HG03521 (cell line): Measurements from ENCODE around the gene TXNIP.

Experiments
- ATAC-seq: cut with Tn5 transposase; IDR thresholded peaks from one replicate; pipeline ENCODE4 v1.9.1; 2021; ENCODE audit warnings: mild to moderate bottlenecking, moderate library complexity; ENCODE audit not compliant: unreplicated experiment

TXNIP gene

GRCh38 chr1:145986551-145986950, 9.8 kb downstream of the TXNIP start:
- ATAC-seq = no peak

DNA sequence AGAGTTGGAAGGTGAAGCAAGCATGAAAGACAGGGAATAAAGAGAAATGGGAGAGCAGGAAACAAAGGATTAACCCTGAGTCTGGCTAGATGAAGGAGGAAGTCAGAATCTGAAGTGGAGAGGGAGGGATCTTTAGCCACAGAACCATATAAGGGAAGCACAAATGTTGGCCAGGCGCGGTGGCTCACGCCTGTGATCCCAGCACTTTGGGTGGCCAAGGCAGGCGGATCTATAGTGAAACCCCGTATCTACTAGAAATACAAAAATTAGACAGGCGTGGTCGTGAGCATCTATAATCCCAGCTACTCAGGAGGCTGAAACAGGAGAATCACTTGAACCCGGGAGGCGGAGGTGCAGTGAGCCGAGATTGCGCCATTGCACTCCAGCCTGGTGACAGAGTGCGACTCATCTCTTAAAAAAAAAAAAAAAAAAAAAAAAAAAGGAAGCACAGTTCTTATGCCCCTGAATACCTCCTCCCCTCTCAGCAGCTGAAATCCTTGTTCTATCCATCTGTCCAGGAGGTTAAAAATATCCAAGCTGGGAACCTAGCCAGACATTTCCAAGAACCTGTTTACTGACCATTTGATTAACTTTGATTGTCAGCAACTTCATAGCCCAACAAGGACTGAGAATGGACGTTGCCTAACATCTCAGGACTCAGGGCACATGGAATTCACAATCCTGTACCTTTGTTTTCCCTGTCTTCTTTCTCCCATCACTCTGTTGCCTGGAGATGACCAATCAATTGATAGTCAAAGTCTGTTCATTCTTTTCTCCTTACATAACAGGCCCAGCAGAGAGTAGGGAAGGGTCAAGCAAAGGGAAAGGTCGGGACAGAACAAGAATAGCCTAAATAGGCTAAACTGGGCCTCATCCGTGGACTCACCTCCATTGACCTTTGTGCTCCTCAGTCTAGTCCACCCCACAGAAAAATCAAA, 10.6 kb downstream of the TXNIP start:
- no peak for ATAC-seq

DNA sequence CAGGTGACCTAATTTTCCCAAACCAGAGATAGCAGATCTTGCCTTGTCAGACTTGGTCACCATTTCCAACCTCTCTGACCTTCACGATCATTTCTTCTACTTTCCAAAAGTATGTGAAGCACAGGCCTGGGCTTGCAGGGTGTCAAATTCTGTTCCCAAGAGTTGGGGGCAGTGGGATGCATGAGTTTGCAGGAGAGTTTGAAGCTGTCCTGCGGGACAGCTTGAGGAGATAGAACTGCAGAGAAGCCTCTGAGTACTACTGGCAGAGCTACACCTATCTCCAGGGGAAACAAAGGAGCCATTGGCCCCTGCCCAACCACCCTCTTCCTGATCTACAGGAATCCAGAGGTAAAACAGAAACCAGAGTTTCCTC, 11.3 kb downstream of the TXNIP start:
- ATAC-seq = no peak

GRCh38 chr1:145983960-145984830, 12.2 kb downstream of the TXNIP start:
- no peak for ATAC-seq

- no peak for ATAC-seq
Measured at GRCh38 chr1:145983206-145983675, 13.1 kb downstream of the TXNIP start.

DNA sequence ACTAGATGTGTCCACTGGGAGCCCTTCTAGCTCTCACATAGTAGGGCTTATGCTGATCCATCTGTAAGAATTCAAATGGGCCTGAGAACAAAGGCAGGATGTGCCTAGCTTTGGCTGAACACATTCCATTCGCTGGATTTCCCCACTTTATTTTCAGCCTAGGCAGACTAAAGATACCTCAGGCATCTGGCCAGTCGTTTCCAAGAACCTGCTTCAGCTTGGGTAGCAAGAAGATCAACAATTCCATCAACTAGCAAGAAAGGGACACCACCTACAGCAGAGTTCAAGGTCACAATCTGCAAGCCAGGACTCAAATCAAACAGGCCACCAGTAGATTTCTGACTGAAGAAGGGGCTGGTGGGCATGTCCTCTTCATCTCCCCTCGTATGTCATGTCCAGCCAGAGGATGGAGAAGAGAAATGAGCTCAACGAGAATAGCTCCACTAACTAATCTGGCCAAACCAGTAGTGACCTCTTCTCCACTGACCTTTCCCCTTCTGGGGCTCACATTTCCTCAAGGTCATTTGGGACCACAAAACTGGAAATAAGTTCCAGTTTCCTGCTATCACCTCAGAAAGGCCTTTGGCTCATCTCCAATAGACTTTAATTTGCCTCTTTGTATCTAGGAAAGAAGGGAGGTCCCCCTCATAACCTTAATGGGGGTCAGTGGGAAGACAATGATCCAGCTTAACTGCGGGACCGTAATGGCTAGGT, 14.2 kb downstream of the TXNIP start:
- ATAC-seq = no peak

GRCh38 chr1:145980457-145980994, 15.9 kb downstream of the TXNIP start:
- no peak for ATAC-seq

- peak; percentile 6 for ATAC-seq
Measured at GRCh38 chr1:145979746-145980456, 16.5 kb downstream of the TXNIP start.

DNA sequence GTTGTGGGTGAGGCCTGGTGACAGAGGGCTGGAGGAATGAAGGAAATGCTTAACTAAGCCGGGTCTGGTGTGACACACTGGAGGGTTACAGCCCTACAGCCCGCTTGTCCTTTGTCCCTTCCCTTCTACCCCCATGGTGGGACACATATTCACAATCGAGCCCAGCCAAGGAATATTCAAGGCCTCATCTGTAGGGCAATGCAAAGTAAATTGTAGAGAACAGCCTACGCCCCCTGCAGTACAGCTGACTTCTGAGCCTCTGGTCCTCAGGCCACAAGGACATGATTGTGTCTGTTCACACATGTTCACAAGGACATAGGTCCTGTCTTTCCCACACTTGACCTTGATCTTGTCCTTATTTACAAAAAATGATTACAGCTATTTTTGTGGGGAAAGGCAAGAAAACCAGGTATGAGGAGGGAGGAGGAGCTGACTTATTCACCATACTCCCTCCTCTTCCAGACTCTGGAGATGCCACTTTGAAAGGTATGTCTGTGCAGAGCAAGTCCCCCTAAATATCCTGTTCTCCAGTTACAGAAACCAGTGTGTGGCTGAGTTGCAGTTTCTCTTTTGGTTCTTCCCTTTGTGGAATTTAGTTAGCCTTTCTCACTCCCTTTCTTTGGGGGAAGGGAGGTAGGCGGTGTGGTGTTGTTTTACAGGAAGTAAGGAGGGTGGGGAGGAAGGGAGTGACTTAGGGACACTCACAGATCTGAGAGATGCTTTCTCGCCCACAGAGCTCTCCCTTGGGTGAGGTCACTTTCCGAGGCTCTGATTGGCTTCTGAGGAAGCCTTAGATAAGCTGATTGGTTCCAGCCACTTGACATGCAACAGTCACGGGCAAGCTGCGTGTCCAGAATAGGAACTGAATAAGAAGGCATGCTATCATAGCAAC, 17.3 kb downstream of the TXNIP start:
- peak; percentile 90 for ATAC-seq

DNA sequence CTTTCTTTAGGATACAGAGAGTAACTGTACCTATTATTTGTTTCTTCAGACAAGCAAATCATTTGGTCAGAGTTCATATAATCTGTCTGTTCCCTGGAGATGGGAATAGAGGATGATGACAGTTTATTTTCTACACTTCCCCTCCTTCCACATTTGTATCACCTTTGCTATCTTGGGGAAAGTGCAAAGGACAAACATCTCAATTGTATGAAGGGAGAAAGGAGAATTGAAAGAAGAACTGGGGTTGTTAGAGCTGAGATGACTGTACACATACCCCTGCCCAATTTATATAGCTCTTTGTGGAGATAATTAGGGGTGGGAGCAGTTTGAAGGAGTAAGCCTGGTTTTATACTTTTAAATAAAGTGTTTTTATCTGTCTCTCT, 17.9 kb downstream of the TXNIP start:
- ATAC-seq = no peak

- ATAC-seq = no peak
Measured at GRCh38 chr1:145977486-145978470, 18.6 kb downstream of the TXNIP start.

DNA sequence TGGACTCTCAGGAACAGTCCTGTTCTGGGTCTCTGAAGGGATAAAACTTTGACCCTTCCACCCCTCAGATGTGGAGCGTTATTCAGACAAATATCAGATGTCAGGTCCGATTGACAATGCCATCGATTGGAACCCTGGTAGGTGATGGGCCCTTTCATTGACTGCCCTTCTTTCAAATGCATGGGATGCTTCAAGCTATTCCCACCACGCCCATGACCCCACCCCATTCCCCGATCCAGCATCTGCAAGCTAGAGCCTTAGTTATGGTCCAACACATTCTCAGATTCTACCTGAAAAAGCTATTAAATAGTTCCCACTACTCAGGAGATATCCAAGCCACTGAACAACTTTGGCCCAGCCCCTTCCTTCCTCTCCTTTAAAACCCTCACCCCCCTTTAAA, 19.4 kb downstream of the TXNIP start:
- no peak for ATAC-seq

- no peak for ATAC-seq
Measured at GRCh38 chr1:145975216-145975615, 21.2 kb downstream of the TXNIP start.

GRCh38 chr1:145974721-145975120, 21.7 kb downstream of the TXNIP start:
- no peak for ATAC-seq

- ATAC-seq = no peak
Measured at GRCh38 chr1:145972580-145972979, 23.8 kb downstream of the TXNIP start.

DNA sequence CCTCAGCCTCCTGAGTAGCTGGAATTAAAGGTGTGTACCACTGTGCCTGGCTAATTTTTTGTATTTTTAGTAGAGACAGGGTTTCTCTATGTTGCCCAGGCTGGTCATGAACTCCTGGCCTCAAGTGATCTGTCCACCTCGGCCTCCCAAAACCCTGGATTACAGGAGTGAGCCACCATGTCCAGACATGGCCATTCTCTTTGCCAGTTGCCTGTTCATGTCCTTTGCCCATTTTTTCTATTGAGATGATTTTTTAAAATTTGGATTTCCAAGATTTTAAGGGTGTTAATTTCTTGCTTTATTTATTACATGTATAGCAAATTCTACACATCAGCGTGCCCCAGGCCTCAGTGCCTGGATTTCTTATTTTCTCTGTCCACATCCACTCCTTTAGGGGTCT, 29.1 kb downstream of the TXNIP start:
- ATAC-seq = no peak

DNA sequence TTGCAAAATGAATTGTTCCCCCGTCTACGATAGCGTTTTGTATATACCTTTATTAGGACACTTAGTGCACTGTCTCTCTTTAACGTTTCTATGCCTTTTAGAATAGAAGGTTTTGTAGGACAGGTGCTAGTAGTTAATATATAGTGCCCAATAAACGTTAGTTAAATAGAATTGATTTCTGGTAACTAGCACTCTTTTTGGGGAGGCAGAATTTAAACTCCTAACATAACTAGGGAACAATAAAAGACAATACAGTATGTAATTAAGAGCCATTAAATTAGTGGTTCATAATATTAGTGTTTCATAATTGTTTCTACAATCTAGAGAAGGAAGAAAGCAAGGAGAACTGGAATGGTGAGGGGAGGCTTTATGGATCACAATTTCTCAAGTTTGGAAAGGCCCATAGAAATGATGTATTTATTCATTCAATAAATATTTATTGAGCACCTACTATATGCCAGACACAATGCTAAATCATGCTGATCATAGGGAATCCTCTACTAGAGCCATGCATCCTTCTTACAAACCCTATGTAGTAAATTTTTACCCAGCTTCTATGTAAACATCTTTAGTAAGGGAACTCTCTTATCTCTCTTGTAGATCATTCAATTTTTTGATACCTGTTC, 31.1 kb downstream of the TXNIP start:
- ATAC-seq = no peak
